Tibial artery (tissue), 4 donors: ENCODE data around the gene SMOC2.

Experiments used
- DNase-seq, 2 donors: peaks; one replicate each; pipeline ENCODE4 v3.0.0-alpha.2; 2019
- H3K27ac ChIP-seq, 2 donors: fragments of 200-600 bp; sonication (generic) in 1 of 2; 1 replicate in 1 of 2; 2 replicates in 1 of 2; pipeline ENCODE4 v1.5.1; 2018 to 2019; ENCODE audit warnings: mild to moderate bottlenecking in 1 of 2
- H3K27me3 ChIP-seq, 2 donors: fragments of 200-600 bp; sonication (generic) in 1 of 2; one replicate each; pipeline versions ENCODE4 v1.5.1 to v1.6.0; 2016 to 2019
- H3K36me3 ChIP-seq, 3 donors: fragments of 200-600 bp; sonication (generic) in 2 of 3; one replicate each; pipeline ENCODE4 v1.5.1; 2016 to 2019; ENCODE audit warnings: mild to moderate bottlenecking in 2 of 3
- H3K4me1 ChIP-seq, 4 donors: fragments of 200-600 bp; sonication (generic) in 2 of 4; 1 replicate in 3 of 4; 2 replicates in 1 of 4; pipeline ENCODE4 v1.5.1; 2016 to 2019
- H3K4me3 ChIP-seq, 2 donors: fragments of 200-600 bp; sonication (generic) in 1 of 2; 1 replicate in 1 of 2; 2 replicates in 1 of 2; pipeline ENCODE4 v1.5.1; 2018 to 2019; ENCODE audit warnings: mild to moderate bottlenecking in 2 of 2
- H3K9me3 ChIP-seq, 3 donors: fragments of 200-600 bp; sonication (generic) in 1 of 3; one replicate each; pipeline ENCODE4 v1.5.1; 2016 to 2019
- CTCF ChIP-seq, 2 experiments: fragments of 200-600 bp in 1 of 2; fragments of 450-650 bp in 1 of 2; IDR thresholded peaks; one replicate each; pipeline ENCODE4 v1.5.1; 2017 to 2019; ENCODE audit warnings: antibody characterized with exemption in 2 of 2, mild to moderate bottlenecking in 1 of 2, moderate library complexity in 1 of 2
- intact Hi-C: fragments of 100-400 bp; cut with DNase I; formaldehyde crosslinking; loops from one replicate; pipeline ENCODE4 v1.15.0; 2023; ENCODE audit warnings: low total_unique reads

The SMOC2 gene

GRCh38 chr6:168714547-168715260 is 273.7 kb downstream of the SMOC2 start:
- intact Hi-C loops, result no loop called here
- TF ChIP-seq CTCF (IDR thresholded peaks at IDR 0.05), result no peak

GRCh38 chr6:168715643-168716481 is 274.9 kb downstream of the SMOC2 start:
- TF ChIP-seq CTCF (IDR thresholded peaks at IDR 0.05), result no peak
- no peaks in the 10 kb centered on the region for H3K27me3 ChIP-seq
- intact Hi-C loops, result no loop called here
- DNase-seq, result no peak
- H3K9me3 ChIP-seq, result no peaks in the 10 kb centered on the region
- H3K4me3 ChIP-seq, result no peak overlapping the region
- H3K27ac ChIP-seq, result no peak overlapping the region
- peaks cover 0 to 9% (median 0%) of the 10 kb centered on the region in 4 donors for H3K4me1 ChIP-seq
- H3K36me3 ChIP-seq, result no peaks in the 10 kb centered on the region

More at GRCh38 chr6:168714547-168715260, 273.7 kb downstream of the SMOC2 start:
- H3K36me3 ChIP-seq, result no peaks in the 10 kb centered on the region
- no peak overlapping the region for H3K4me3 ChIP-seq
- no peaks in the 10 kb centered on the region for H3K9me3 ChIP-seq
- H3K27ac ChIP-seq, result no peak overlapping the region
- DNase-seq, result no peak
- H3K27me3 ChIP-seq, result no peaks in the 10 kb centered on the region
- H3K4me1 ChIP-seq, result peaks cover 0 to 10% (median 0%) of the 10 kb centered on the region in 4 donors

GRCh38 chr6:168716581-168716980 is 275.6 kb downstream of the SMOC2 start:
- DNase-seq, result no peak
- H3K9me3 ChIP-seq, result no peaks in the 10 kb centered on the region
- no peaks in the 10 kb centered on the region for H3K36me3 ChIP-seq
- H3K27me3 ChIP-seq, result no peaks in the 10 kb centered on the region
- no peak overlapping the region for H3K4me3 ChIP-seq
- peaks cover 0 to 2% (median 0%) of the 10 kb centered on the region in 4 donors for H3K4me1 ChIP-seq
- TF ChIP-seq CTCF (IDR thresholded peaks at IDR 0.05), result no peak
- H3K27ac ChIP-seq, result no peak overlapping the region
- intact Hi-C loops, result no loop called here

GRCh38 chr6:168717491-168717890 is 276.5 kb downstream of the SMOC2 start:
- H3K27ac ChIP-seq, result no peak overlapping the region
- TF ChIP-seq CTCF (IDR thresholded peaks at IDR 0.05), result no peak
- intact Hi-C loops, result no loop called here
- no peaks in the 10 kb centered on the region for H3K9me3 ChIP-seq
- no peaks in the 10 kb centered on the region for H3K36me3 ChIP-seq
- no peak overlapping the region for H3K4me3 ChIP-seq
- DNase-seq, result no peak
- H3K4me1 ChIP-seq, result no peaks in the 10 kb centered on the region
- H3K27me3 ChIP-seq, result no peaks in the 10 kb centered on the region
